Neuronal stem cell (in vitro differentiated cells): ENCODE results near the gene NXPH4.
A peak's percentile ranks its signal among the peaks of the same experiment; 100 is the strongest.

Experiments used
- DNase-seq: peaks from one replicate; pipeline ENCODE4 v3.0.0-alpha.2; 2013; ENCODE audit warnings: low spot score
- H2AFZ ChIP-seq: one replicate; pipeline ENCODE4 v1.6.1; 2013; ENCODE audit warnings: mild to moderate bottlenecking, low read length, inconsistent platforms
- H2AK5ac ChIP-seq: 2 replicates; pipeline ENCODE4 v1.6.1; 2013; ENCODE audit warnings: low read depth, mild to moderate bottlenecking, inconsistent platforms, low read length, moderate library complexity, mixed read lengths
- H2BK120ac ChIP-seq: 2 replicates; pipeline ENCODE4 v1.6.1; 2013; ENCODE audit warnings: low read depth, mild to moderate bottlenecking, inconsistent platforms, low read length, moderate library complexity, mixed read lengths
- H2BK12ac ChIP-seq: one replicate; pipeline ENCODE4 v1.6.1; 2013; ENCODE audit warnings: low read length, inconsistent platforms
- H2BK15ac ChIP-seq: 2 replicates; pipeline ENCODE4 v1.6.1; 2013; ENCODE audit warnings: mild to moderate bottlenecking, low read length, inconsistent platforms, mixed read lengths
- H2BK5ac ChIP-seq: one replicate; pipeline ENCODE4 v1.6.1; 2013; ENCODE audit warnings: inconsistent platforms, mild to moderate bottlenecking, low read length, moderate library complexity
- H3K14ac ChIP-seq: one replicate; pipeline ENCODE4 v1.6.1; 2013; ENCODE audit warnings: low read length, inconsistent platforms
- H3K18ac ChIP-seq: 2 replicates; pipeline ENCODE4 v1.6.1; 2013; ENCODE audit warnings: low read length, inconsistent platforms
- H3K23ac ChIP-seq: 2 replicates; pipeline ENCODE4 v1.6.1; 2013; ENCODE audit warnings: low read depth, mild to moderate bottlenecking, mixed read lengths, low read length, inconsistent platforms; ENCODE audit not compliant: poor library complexity
- H3K27ac ChIP-seq: replicated peaks from 3 replicates; pipeline ENCODE4 v1.5.1; 2013; ENCODE audit warnings: low read length, inconsistent platforms
- H3K27me3 ChIP-seq, 3 experiments: 2 replicates each; pipeline ENCODE4 v1.6.1; 2013; ENCODE audit warnings: low read length in 3 of 3, mild to moderate bottlenecking in 2 of 3, inconsistent platforms in 1 of 3, low read depth in 1 of 3, mixed read lengths in 1 of 3, moderate library complexity in 1 of 3; ENCODE audit not compliant: control insufficient read depth in 3 of 3, insufficient read depth in 3 of 3
- H3K36me3 ChIP-seq, 2 donors: replicated peaks in 1 of 2; 2 replicates each; pipeline ENCODE4 v1.6.1; 2013; ENCODE audit warnings: low read length in 2 of 2; ENCODE audit not compliant: control insufficient read depth in 2 of 2, insufficient read depth in 2 of 2
- H3K4ac ChIP-seq: 2 replicates; pipeline ENCODE4 v1.6.1; 2013; ENCODE audit warnings: inconsistent platforms, mild to moderate bottlenecking, low read length, moderate library complexity
- H3K4me1 ChIP-seq, 2 donors: 1 replicate in 1 of 2; 2 replicates in 1 of 2; pipeline ENCODE4 v1.6.1; 2013; ENCODE audit warnings: low read length in 2 of 2, low read depth in 1 of 2; ENCODE audit not compliant: control insufficient read depth in 2 of 2, insufficient read depth in 1 of 2
- H3K4me2 ChIP-seq: one replicate; pipeline ENCODE4 v1.6.1; 2013; ENCODE audit warnings: mild to moderate bottlenecking, low read length, inconsistent platforms; ENCODE audit not compliant: insufficient read depth, poor library complexity, severe bottlenecking
- H3K4me3 ChIP-seq, 2 donors: 2 replicates each; pipeline ENCODE4 v1.5.1; 2013; ENCODE audit warnings: low read length in 2 of 2, mild to moderate bottlenecking in 2 of 2, inconsistent platforms in 1 of 2, moderate library complexity in 1 of 2
- H3K79me1 ChIP-seq: one replicate; pipeline ENCODE4 v1.6.1; 2013; ENCODE audit warnings: low read depth, mild to moderate bottlenecking, inconsistent platforms, low read length, moderate library complexity
- H3K9ac ChIP-seq: one replicate; pipeline ENCODE4 v1.6.1; 2013; ENCODE audit warnings: mild to moderate bottlenecking, low read depth, low read length, inconsistent platforms; ENCODE audit not compliant: poor library complexity
- H3K9me3 ChIP-seq, 2 donors: replicated peaks in 1 of 2; 2 replicates each; pipeline versions ENCODE3 to v1.6.1; 2013; ENCODE audit warnings: low read length in 2 of 2, mild to moderate bottlenecking in 2 of 2, inconsistent platforms in 1 of 2, low read depth in 1 of 2, mixed read lengths in 1 of 2, moderate library complexity in 1 of 2; ENCODE audit not compliant: control insufficient read depth in 2 of 2, insufficient read depth in 1 of 2
- H4K8ac ChIP-seq: one replicate; pipeline ENCODE4 v1.6.1; 2013; ENCODE audit warnings: low read depth, mild to moderate bottlenecking, inconsistent platforms, low read length, moderate library complexity
- H4K91ac ChIP-seq: one replicate; pipeline ENCODE4 v1.6.1; 2013; ENCODE audit warnings: low read length, low read depth, mild to moderate bottlenecking, inconsistent platforms; ENCODE audit not compliant: poor library complexity
- WGBS, 2 donors: extraction: QIAGEN DNeasy Blood & Tissue Kit; methylation state at CpG; one replicate each; pipeline ENCODE4 v1.1.7; 2013; ENCODE audit warnings: missing lambda C conversion rate in 2 of 2, mixed read lengths in 1 of 2; ENCODE audit not compliant: insufficient read length in 2 of 2, insufficient replicate concordance in 1 of 2; ENCODE audit errors: extremely low coverage in 2 of 2; 5-methylcytosine and 5-hydroxymethylcytosine counted together

NXPH4 gene

GRCh38 chr12:57231276-57232021 is 14.9 kb downstream of the NXPH4 start:
- Histone ChIP-seq H3K9ac (no peak overlapping the region), H3K79me1 (peaks cover 9% of the 10 kb centered on the region), H3K27ac (no peak overlapping the region), H3K27me3 (peaks cover 4 to 26% (median 18%) of the 10 kb centered on the region in 3 experiments), H2BK5ac (no peak overlapping the region), H2BK120ac (no peak overlapping the region), H3K18ac (no peak overlapping the region), H3K23ac (peak overlapping the region; percentile 4), H2AK5ac (no peak overlapping the region), H2BK15ac (no peak overlapping the region), H3K4me2 (no peak overlapping the region), H2AFZ (no peak overlapping the region), H4K91ac (no peak overlapping the region), H4K8ac (no peak overlapping the region), H3K4me1 (peaks cover 19 to 33% of the 10 kb centered on the region in 2 donors), H2BK12ac (no peak overlapping the region), H3K4me3 (peak overlapping the region in 1 of 2 donors; percentile 75), H3K36me3 (peaks cover 36 to 53% of the 10 kb centered on the region in 2 donors), H3K9me3 (no peaks in the 10 kb centered on the region), H3K14ac (no peak overlapping the region), H3K4ac (no peak overlapping the region)
- no CpG with 5 or more reads among the region's 13 CpGs for WGBS, 2 donors
- no peak for DNase-seq

- no peak overlapping the region for H3K27ac ChIP-seq
- no peak overlapping the region for H2BK15ac ChIP-seq
- H3K4me3 ChIP-seq = no peak overlapping the region
- peaks cover 5 to 28% (median 12%) of the 10 kb centered on the region in 3 experiments for H3K27me3 ChIP-seq
- no peak for DNase-seq
- H3K4me1 ChIP-seq = peaks cover 13 to 30% of the 10 kb centered on the region in 2 donors
- H2AFZ ChIP-seq = no peak overlapping the region
- H3K4me2 ChIP-seq = no peak overlapping the region
- H3K14ac ChIP-seq = no peak overlapping the region
- no peak overlapping the region for H3K23ac ChIP-seq
- no peak overlapping the region for H2BK12ac ChIP-seq
- peaks cover 36 to 53% of the 10 kb centered on the region in 2 donors for H3K36me3 ChIP-seq
- no peak overlapping the region for H2BK5ac ChIP-seq
- no peak overlapping the region for H2BK120ac ChIP-seq
- no peak overlapping the region for H3K18ac ChIP-seq
- H4K8ac ChIP-seq = no peak overlapping the region
- H3K9me3 ChIP-seq = no peaks in the 10 kb centered on the region
- no peak overlapping the region for H3K9ac ChIP-seq
- WGBS, 2 donors = no CpG with 5 or more reads among the region's 19 CpGs
- H2AK5ac ChIP-seq = no peak overlapping the region
- H3K4ac ChIP-seq = no peak overlapping the region
- H3K79me1 ChIP-seq = peaks cover 9% of the 10 kb centered on the region
- H4K91ac ChIP-seq = no peak overlapping the region
Measured at GRCh38 chr12:57232156-57232756, 15.7 kb downstream of the NXPH4 start.

GRCh38 chr12:57233357-57234232 is 17.0 kb downstream of the NXPH4 start:
- H2BK5ac ChIP-seq = no peak overlapping the region
- no peak overlapping the region for H2BK120ac ChIP-seq
- H2AK5ac ChIP-seq = no peak overlapping the region
- H3K36me3 ChIP-seq = peaks cover 36 to 53% of the 10 kb centered on the region in 2 donors
- WGBS, 2 donors = no CpG with 5 or more reads among the region's 15 CpGs
- no peak overlapping the region for H2AFZ ChIP-seq
- peaks cover 18 to 35% of the 10 kb centered on the region in 2 donors for H3K4me1 ChIP-seq
- H3K27me3 ChIP-seq = peaks cover 5 to 36% (median 11%) of the 10 kb centered on the region in 3 experiments
- H3K4me2 ChIP-seq = no peak overlapping the region
- DNase-seq = no peak
- no peak overlapping the region for H3K4me3 ChIP-seq
- no peak overlapping the region for H3K14ac ChIP-seq
- no peak overlapping the region for H2BK12ac ChIP-seq
- H3K9me3 ChIP-seq = no peaks in the 10 kb centered on the region
- no peak overlapping the region for H3K27ac ChIP-seq
- H3K4ac ChIP-seq = no peak overlapping the region
- H2BK15ac ChIP-seq = no peak overlapping the region
- no peak overlapping the region for H3K9ac ChIP-seq
- H3K18ac ChIP-seq = no peak overlapping the region
- H4K8ac ChIP-seq = no peak overlapping the region
- H4K91ac ChIP-seq = no peak overlapping the region
- peaks cover 9% of the 10 kb centered on the region for H3K79me1 ChIP-seq
- no peak overlapping the region for H3K23ac ChIP-seq

GRCh38 chr12:57234233-57234570 is 17.6 kb downstream of the NXPH4 start:
- H3K18ac ChIP-seq = no peak overlapping the region
- peaks cover 0 to 40% (median 13%) of the 10 kb centered on the region in 3 experiments for H3K27me3 ChIP-seq
- H3K23ac ChIP-seq = no peak overlapping the region
- H3K9ac ChIP-seq = no peak overlapping the region
- no peak overlapping the region for H2AFZ ChIP-seq
- H3K79me1 ChIP-seq = peaks cover 9% of the 10 kb centered on the region
- H2BK12ac ChIP-seq = no peak overlapping the region
- H3K4me1 ChIP-seq = peaks cover 15 to 37% of the 10 kb centered on the region in 2 donors
- no peak overlapping the region for H4K91ac ChIP-seq
- H3K36me3 ChIP-seq = peaks cover 36 to 53% of the 10 kb centered on the region in 2 donors
- DNase-seq = no peak
- H3K27ac ChIP-seq = no peak overlapping the region
- no peak overlapping the region for H3K4ac ChIP-seq
- no peak overlapping the region for H4K8ac ChIP-seq
- H3K14ac ChIP-seq = no peak overlapping the region
- H2BK15ac ChIP-seq = no peak overlapping the region
- no peak overlapping the region for H2AK5ac ChIP-seq
- no peak overlapping the region for H3K4me2 ChIP-seq
- WGBS, 2 donors = no CpG with 5 or more reads among the region's 3 CpGs
- no peaks in the 10 kb centered on the region for H3K9me3 ChIP-seq
- H3K4me3 ChIP-seq = no peak overlapping the region
- H2BK5ac ChIP-seq = no peak overlapping the region
- H2BK120ac ChIP-seq = no peak overlapping the region
